HG02642 (cell line): ENCODE measurements around the gene PGAP3.

ENCODE experiments used
- ATAC-seq: cut with Tn5 transposase; IDR thresholded peaks from one replicate; pipeline ENCODE4 v1.9.1; 2021; ENCODE audit warnings: mild to moderate bottlenecking; ENCODE audit not compliant: unreplicated experiment, poor library complexity

Gene PGAP3

GRCh38 chr17:39662551-39663339, 25.1 kb downstream of the PGAP3 start:
- ATAC-seq: no peak

GRCh38 chr17:39661744-39662541, 25.9 kb downstream of the PGAP3 start:
- no peak for ATAC-seq

GRCh38 chr17:39660397-39661385, 27.2 kb downstream of the PGAP3 start:
- ATAC-seq: no peak

GRCh38 chr17:39660011-39660360, 27.9 kb downstream of the PGAP3 start:
- ATAC-seq: no peak

- ATAC-seq: no peak
These were observed 28.4 kb downstream of the PGAP3 start for GRCh38 chr17:39659279-39660010.

- ATAC-seq: no peak
These were observed 29.1 kb downstream of the PGAP3 start for GRCh38 chr17:39658760-39659159.

GRCh38 chr17:39658346-39658745, 29.5 kb downstream of the PGAP3 start:
- no peak for ATAC-seq

- no peak for ATAC-seq
These were observed 32.8 kb downstream of the PGAP3 start for GRCh38 chr17:39655105-39655504.

- ATAC-seq: peak; percentile 48
These were observed 34.1 kb downstream of the PGAP3 start for GRCh38 chr17:39653662-39654331.

GRCh38 chr17:39653316-39653661, 34.6 kb downstream of the PGAP3 start:
- no peak for ATAC-seq

- ATAC-seq: no peak
These were observed 35.1 kb downstream of the PGAP3 start for GRCh38 chr17:39652587-39653315.

- ATAC-seq: no peak
These were observed 35.8 kb downstream of the PGAP3 start for GRCh38 chr17:39651923-39652586.

- ATAC-seq: no peak
These were observed 37.7 kb downstream of the PGAP3 start for GRCh38 chr17:39650121-39650579.

GRCh38 chr17:39648616-39649366, 39.1 kb downstream of the PGAP3 start:
- ATAC-seq: no peak

- ATAC-seq: no peak
These were observed 40.6 kb downstream of the PGAP3 start for GRCh38 chr17:39647256-39647655.

- ATAC-seq: no peak
These were observed 44.6 kb downstream of the PGAP3 start for GRCh38 chr17:39643271-39643670.

- ATAC-seq: no peak
These were observed 45.4 kb downstream of the PGAP3 start for GRCh38 chr17:39642291-39643074.
